Stimulated activated CD8-positive, alpha-beta memory T cell treated with anti-CD3 and anti-CD28 coated beads, Interleukin-4, amount 100 ng/mL, for 4 hours (primary cell): ENCODE data around the gene ZNF497.
"Not testable (repeated sequence)": the region's sequence is repeated elsewhere in the genome, so short reads cannot be mapped to it uniquely, and the experiment has no call there.

Experiments
- DNase-seq, 2 donors: peaks; one replicate each; pipeline ENCODE4 v3.0.0-alpha.2; 2020; ENCODE audit warnings: low read depth in 2 of 2, low spot score in 1 of 2

The ZNF497 gene

DNA sequence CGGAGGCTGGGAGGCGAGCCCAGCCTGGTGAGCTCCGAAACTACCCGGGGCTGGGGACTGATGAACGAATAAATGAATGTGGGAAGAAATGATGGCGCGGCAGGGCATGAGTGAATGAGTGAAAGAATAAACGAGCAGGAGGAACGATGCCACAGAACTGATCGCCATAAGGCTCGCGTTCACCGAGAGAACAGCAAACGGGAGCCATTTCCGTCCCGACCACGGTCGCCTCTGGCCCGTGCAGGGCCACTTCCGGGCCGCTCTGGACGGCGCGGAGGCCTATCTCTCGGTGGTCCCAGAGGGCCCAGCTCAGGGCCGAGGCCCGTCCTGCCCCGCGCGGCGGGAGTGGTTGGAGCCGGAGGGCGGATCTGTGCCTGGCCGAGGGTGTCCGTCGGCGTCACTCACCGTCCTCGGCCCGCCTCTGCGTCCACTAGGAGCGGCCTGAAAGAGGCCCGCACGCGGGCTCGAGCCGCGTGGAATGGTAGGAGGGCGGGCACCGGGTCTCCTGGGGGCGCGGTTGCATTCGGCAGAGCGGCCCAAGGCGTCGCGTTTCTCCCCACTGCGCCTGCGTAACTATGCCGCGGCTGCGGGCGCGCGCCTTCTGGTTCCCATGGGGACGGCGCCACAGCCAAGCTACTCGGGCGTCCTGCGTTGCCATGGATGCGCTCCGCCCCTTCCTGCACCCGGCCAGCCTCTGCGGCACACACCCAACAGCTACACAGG lies at the start of gene ZNF497:
Gene ZNF497, minus strand, starts transcription at position 480 of the 723 bp plus-strand sequence. CDS start 5,116 bp downstream, outside the sequence.
- peak; percentile 87 to 94 for DNase-seq

DNA sequence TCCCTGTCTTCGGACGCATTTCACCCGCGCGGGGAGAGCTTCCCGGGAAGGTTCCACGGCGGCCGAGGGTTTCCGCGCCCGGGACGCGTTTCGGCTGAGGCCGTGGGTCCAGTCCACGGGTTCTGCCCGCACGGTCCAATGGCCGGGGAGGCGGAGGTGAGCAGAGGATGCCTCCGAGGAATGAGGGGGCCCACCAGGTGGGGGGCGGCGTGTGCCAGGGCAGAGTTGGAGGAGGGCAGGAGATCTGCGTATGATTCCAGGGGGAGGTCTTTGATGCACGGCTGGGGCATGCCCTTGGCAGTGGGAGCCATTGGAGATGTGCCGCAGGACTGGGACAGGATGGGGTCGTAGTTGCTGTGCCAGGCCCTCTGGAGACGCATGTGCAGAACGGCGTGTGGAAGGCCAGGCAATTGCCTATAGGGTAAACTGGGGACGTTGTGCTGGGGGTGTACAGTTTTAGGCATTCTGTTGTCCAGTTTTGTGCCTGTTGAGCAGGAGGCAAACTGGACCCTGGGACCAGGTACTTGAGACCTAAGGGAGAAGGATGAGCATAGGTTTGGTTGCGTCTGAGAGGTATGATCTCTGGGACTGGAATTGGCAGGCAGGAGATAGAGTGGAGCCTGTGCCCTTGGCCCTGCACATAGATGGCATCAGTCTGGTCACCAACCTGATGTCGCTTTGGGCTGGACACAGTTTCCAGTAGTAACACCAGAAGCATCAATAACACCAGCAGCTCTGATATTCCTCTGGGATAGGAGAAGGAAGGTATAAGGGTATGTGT lies 46.6 kb upstream of the ZNF497 start:
- no peak for DNase-seq

DNA sequence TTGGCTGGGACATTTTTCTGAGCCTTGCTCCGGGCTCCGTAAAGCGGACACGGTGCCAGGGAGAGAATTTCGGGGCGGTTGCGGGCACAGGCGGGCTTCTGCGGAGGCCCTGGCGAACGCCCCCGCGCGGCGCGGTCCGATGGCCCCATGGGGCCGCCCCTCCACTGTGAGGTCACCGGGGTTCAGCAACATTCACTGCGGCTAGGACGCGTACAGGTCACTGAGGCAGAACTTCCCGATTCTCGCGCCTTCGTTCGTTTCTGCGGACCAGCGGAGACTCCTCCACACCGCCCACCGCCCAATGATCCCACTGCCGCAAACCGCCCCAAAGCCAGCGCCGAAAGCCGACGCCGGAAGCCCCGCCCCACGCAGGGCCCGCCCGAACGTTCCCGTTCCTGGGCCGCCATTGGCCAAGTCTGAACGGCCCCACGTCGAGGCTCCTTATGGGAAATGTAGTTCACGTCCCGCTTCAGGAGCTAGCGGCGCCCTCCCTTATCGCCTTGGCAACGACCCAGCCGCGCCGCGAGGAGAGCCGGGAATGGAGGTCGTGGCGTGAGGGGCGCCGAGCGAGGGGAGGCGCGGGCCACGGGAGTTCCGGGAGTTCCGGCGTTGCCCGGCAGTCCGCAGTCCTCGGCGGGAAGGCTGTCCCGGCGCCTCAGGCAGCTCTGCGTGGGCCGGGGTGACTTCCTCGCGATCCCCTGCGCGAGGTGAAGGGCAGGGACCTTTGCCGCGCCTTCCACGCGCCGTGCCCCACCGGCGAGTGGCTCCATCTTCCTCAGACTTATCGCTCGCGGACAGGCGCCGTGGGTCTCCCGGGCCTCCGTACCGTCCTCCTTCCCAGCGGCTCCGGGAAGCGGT lies 45.8 kb upstream of the ZNF497 start, which contains the start of gene ZNF584:
Gene ZNF584, plus strand, starts transcription at position 498 of the 858 bp plus-strand sequence. CDS start 499 bp downstream, outside the sequence.
- peak; percentile 84 to 93 for DNase-seq

DNA sequence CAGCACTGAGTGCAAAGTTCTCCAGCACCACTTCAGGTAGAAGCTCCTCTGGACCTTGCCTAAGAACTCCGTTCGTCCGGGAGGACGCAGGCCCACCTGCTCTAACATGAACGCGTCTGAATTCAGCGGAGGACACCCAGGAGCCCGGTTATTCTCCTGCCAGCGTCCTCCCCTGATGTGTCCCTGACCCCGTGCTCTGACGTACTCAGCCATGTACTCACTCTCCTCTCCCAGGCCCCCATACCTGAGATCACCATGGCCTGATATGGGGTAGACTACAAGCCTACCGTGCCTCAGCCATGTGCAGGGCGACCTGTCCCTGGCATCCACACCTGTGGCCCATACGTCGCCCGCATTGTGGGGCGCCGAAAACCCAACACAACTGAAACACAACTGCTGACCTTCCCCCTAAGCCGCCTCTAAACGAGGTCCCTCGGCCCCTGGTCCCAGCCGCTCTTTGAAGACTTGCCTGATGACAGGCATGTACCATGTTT lies 45.2 kb upstream of the ZNF497 start:
- no peak for DNase-seq

DNA sequence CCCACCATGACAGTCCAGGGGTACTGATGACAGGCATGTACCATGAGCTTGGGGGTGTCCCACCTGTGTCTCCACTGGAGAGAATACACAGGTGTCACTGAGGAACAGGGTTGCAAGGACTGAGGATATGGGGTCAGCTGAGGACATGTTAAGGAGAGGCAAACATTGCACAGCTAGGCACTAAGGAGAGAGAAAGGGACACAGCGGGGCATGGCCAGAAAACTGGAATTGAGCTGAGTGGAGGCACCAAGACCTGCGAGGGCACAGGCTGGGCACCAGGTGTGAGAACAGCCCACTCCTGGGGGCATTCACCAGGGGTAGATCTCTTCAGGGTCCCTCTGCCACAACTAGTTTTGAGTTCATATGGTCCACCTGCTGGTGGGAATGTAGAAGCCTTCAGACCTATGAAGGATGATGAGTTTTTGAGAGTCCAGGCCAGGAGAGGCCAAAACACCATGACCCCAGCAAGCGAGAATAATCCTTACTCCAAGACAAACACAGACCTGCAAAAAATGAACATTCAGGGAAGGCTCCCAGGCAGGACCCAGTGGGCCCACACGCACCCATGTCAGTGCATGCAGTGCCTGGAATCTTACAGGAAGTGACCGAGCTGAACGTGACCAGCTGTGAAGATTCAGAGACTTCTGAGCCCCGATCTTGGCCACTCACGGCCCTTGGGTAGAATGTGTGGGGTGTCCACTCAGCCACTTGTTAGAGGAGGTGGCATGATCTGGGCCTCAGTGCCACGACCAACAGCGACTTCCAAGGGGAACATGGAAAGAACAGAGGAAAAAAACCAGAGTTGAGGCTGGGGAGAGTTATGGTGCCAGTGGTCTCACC lies 44.5 kb upstream of the ZNF497 start:
- no peak for DNase-seq

DNA sequence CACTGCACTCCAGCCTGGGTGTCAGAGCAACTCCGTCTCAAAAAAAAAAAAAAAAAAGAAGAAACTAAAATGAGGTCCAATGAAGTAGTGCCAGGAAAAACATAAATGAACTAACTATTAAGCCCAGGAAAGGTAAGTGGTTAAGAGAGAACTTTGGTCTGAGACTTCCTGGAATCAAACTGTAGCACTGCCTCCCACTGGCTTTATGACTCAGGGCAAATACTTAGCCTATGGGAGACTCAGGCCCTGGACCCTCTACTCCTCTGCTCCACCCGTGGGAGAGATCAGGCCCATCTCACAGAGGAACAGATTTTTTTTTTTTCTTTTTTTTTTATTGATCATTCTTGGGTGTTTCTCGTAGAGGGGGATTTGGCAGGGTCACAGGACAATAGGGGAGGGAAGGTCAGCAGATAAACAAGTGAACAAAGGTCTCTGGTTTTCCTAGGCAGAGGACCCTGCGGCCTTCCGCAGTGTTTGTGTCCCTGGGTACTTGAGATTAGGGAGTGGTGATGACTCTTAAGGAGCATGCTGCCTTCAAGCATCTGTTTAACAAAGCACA lies 41.4 kb upstream of the ZNF497 start:
- DNase-seq: not testable (repeated sequence)

DNA sequence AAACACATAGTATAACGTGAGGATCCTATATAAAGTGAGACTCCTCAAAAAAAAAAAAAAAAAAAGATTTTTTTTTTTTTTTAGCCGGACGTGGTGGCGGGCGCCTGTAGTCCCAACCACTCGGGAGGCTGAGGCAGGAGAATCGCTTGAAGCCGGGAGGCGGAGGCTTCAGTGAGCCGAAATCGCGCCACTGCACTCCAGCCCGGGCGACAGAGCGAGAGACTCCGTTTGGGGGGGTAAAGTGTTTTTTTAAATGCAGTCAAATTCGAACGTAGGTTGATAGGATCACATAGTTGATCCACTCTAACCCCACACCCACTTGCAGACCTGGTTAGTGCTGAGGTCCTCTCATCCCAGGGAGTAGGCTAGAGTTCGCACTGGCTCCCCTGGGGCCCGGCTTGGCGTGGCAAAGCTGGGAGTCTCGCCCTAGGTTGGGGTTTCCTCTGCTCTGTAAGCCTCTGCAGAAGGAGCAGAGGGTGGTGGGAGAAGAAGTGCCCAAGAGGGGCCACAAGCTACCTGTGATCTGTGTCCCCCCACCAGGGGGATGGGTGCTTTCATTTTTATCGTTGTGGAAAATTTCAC lies 39.4 kb upstream of the ZNF497 start:
- DNase-seq: no peak

DNA sequence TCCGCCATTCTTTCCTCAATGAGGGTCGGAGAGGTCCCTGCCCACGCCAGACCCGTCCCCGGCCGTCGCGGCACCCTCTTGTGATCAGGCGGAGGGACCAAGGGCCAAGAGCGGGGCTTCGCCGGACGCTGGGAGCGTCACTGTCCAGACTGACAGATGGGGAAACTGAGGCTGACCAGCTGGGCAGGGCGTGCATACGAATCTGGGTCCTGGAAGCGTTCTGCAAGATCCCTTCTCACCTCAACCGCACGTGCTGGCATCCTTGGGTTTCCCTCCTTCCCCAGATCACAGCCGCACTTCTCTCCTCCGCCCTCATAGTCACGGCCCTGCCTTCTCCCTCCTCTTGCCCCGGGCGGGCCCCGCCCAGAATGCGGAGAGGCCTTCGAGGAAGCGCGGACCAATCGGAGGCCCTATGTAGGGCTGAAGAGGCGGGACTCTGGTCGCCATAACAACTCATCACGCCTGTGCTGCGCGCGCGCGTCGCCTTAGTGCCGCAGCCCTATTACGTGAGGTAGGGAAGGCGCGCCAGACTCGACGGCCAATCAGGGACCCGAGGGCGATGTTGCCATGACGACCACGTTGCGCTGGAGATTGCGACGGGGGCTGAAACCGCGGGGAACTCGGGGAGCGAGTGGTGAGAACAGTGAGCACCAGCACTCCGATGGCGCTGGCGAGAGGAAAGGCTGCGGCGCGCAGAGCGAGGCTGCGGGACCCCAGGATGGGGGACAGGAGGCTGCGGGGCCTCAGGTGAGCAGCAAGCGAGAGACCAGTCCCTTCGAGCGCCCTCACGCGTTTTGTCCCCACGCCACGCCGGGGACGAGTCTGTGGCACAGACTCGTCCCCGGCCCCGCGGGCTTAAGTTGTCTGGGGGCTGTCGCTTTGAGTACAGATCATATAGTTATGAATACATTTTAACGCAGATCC lies 38.6 kb upstream of the ZNF497 start:
- peak; percentile 98 for DNase-seq

DNA sequence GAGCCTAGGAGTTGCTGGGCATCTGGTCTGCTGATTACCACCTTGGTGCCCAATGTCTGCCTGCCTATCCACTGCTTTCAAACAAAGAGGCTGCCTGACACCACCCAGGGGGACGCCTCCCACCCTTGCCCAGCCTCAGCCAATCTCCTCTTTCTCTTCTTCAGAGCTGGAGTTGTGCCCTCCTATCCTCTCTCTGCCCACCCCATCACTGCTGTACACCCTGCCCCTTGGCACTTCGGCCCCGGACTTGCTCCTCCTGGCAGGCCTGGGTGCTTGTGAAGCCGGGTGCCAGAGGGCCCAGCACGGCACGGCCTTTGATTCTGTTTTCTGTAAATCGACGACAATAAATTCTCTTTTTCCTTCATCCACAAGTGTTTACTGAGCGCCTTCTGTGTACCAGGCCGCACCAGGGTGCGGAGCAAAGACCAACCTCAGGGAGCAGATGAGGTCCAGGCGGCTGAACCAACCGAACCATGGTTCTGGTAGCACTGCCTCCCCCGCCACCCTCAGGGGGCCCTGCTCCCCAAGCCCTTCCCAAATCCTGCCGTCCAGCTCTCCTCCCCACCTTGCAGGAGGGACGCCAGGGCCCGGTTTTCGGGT lies 37.9 kb upstream of the ZNF497 start:
- DNase-seq: no peak

DNA sequence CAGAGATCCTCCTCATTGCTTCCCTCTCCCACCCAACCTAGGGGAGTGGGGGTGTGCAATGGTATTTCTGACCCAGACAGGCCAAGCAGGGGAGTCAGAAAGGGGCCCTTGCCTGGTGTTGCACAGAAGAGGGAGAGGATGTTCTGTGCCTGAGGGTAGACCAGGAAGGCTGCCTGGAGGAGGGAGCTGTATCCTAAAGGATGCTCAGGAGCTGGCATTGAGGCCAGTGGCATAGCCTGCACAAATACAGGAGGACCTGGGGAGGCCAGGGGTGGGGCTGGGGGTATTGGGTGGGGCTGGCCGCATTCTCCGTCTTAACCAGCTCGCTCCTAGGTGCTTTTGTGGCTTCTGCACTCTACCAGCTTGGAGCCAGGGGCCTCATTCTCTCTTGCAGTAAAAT lies 37.4 kb upstream of the ZNF497 start:
- no peak for DNase-seq

DNA sequence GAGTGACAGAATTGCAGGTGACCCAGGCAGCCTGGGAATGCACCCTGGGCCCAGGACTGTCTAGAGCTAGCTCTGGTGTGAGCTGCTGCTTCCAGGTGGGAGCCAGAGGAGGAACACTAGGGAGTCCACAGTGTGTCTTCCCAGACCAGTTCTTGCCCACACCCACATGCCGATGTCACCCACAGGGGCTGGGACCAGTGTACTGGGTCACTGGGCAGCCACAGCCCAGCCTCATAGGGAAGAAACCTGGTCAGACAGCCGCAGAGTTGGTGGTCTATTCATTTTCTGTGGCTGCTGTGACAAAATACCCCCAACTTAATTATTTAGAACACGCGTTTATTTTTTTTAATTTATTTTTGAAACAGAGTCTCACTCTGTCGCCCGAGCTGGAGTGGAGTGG lies 36.0 kb upstream of the ZNF497 start:
- DNase-seq: no peak

DNA sequence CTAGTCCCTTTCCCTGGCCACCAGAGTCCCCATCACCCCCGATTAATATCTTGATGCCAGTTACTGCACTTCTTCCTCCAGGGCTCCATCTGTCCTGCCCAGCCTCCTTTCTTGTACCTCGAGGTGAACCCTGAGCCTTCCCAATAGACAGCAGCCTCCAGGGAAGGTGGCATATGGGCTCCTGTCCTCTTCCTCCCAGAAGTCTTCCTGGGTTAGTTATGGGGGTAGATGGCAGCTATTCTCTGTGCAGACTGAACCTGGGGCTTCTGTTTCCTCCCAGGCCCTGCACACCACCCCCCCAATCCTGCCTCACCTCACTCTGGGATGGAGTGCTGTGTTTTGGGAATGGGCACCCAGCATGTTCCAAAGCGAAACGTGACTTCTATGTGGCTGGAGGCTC lies 35.5 kb upstream of the ZNF497 start:
- DNase-seq: no peak

DNA sequence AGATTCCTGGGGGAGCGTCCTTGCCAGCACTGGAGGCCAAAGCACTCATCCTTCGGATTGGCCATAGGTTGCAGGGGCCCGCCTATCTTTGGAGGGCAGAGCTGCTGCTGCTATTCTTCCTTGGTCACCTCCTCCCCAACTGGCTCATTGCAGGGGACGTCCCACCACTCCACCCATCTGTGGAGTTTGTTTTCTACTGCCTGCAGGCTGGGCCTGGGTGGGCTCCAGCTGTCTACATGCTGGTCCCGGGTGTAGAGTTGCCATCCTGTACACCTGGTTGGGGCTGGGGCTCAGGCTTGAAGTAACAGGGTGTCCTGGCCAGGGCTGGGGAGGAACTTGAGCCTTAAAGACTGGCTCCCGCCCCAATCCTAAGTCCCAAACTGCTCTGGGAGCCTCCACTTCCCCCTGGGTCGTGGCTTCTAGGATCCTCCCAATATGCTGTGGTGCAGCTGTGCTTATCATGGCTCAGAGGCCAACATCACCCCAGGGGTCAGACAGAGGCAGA lies 35.0 kb upstream of the ZNF497 start:
- no peak for DNase-seq

DNA sequence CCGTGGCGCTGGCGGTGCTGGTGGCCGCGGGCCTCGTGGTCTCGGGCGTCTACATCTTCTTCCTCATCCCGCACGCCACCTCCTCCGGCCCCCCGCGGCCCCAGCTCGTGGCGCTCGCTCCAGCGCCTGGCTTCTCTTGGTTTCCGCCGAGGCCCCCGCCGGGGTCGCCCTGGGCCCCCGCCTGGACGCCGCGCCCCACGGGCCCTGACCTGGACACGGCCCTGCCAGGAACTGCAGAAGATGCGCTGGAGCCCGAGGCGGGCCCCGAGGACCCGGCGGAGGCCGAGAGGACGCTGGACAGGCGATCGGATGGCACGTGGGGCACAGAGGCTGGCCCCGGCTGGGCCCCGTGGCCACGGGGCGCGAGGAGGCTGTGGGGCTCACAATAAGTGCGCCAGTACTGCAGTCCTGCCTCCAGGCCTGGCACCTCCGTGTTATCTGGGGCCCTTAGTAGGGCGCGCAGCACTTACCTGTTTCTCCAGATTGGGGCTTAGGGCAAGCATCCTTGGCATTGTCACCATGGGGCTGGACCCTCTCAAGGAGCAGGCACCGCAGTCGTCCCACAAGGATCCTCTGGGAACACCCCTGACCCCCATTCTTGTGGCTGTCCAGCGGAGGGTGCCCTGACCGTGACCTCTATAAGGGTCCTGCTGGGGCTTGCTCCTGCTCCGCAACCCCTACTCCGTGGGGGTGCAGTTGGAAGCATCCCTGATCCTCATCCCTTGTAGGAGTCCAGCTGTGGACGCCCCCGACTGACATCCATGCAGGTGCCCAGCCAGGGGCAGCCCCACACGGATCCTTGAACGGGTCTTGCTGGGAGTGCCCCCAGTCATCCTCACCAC lies 34.4 kb upstream of the ZNF497 start:
- DNase-seq: no peak

DNA sequence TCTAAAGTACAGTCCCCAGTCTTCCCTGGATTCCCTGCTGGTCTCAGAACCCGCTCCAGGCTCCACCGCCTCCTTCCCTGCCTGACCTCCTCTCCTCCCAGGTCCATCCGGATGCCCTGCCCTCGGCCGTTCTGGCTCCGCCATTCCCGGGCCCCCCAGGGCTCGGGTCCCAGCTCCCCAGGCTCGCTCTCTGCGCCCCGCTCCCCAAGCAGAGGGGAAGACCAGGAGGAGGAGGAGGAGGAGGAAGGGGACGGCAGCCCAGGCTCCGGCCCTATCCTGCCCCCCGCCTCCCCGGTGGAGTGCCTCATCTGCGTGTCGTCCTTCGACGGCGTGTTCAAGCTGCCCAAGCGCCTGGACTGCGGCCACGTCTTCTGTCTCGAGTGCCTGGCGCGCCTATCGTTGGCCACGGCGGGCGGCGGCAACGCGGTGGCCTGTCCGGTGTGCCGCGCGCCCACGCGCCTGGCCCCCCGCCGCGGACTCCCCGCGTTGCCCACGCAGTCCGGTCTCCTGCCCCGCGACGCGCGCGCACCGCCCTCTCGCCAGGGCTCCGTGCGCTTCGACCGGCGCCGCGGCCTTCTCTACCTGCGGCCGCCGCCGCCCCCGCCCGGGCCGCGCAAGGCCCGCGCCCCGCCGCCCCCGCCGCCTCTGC lies 33.6 kb upstream of the ZNF497 start:
- DNase-seq: no peak

DNA sequence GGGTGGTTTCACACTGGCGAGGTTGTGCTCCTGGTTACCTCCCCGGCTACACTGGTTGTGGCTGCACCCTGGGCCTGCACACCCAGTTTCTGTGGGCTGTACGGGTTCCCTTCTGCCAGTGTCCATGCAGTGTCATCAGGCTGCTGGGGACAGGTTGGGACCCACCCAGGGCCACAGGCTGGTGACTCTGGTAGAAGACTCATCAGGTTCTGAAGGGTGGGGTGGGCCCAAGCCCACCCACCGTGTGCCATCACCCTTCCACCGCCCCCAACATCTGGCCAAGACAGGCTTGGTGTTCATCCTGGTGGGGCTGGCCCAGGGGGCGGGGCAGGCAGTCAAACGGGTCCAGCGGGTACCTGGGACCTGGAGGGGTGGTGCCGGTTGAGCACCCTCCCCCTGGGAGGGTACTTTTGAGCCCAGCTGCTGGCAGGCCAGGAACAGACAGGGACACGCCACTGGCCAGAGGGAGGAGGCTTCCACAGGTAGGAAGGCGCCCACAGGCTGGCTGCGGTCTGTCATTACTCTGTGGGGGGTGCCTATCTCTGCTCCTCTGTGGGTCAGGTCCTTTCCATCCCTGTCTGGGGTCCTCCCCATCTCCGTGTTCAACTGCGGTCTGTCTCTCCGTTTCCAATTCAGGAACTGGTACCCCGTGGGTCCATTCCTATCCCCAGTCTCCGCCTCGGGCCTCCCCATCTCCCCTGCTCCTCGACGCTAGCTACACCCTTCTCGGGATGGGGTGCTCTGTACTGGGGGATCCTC lies 32.8 kb upstream of the ZNF497 start, which contains the start of gene RNF225:
Gene RNF225, plus strand, starts transcription at position 437 of the 759 bp plus-strand sequence. CDS start 434 bp downstream, outside the sequence.
- DNase-seq: no peak
